Neural cell (in vitro differentiated cells): Measurements from ENCODE around the gene SMG1. TPM values are rescaled to one million over a fixed set of nuclear protein-coding genes. Genes with fewer than 3 reads are reported as not detected.
"Not testable (repeated sequence)": the region's sequence is repeated elsewhere in the genome, so short reads cannot be mapped to it uniquely, and the experiment has no call there.

Experiments
- H2AFZ ChIP-seq: fragments of 200-600, 300-800 bp; sonication (generic), shearing (Covaris generic); 2 replicates; pipeline ENCODE4 v1.6.0; 2014; ENCODE audit warnings: low read depth, mild to moderate bottlenecking, antibody characterized with exemption, low read length, moderate library complexity
- H3F3A ChIP-seq: fragments of 200-600 bp; shearing (Covaris generic); 2 replicates; pipeline ENCODE4 v1.6.1; 2016; ENCODE audit warnings: mild to moderate bottlenecking, moderate library complexity, mixed read lengths, antibody characterized with exemption, low read length; ENCODE audit not compliant: insufficient read depth, poor library complexity, severe bottlenecking
- H3K27ac ChIP-seq: fragments of 200-600, 300-800 bp; sonication (generic), shearing (Covaris generic); 2 replicates; pipeline ENCODE4 v1.5.1; 2014; ENCODE audit warnings: mild to moderate bottlenecking, low read length, moderate library complexity
- H3K27me3 ChIP-seq: fragments of 300-800, 200-600 bp; sonication (generic), shearing (Covaris generic); 2 replicates; pipeline ENCODE4 v1.6.0; 2014; ENCODE audit warnings: mild to moderate bottlenecking, low read depth, low read length, moderate library complexity; ENCODE audit not compliant: insufficient read depth
- H3K36me3 ChIP-seq: fragments of 300-800, 200-600 bp; sonication (generic), shearing (Covaris generic); 2 replicates; pipeline ENCODE4 v1.5.1; 2014; ENCODE audit warnings: mild to moderate bottlenecking, antibody characterized with exemption, low read length, moderate library complexity; ENCODE audit not compliant: insufficient read depth
- H3K4me2 ChIP-seq: fragments of 300-800, 200-600 bp; sonication (generic), shearing (Covaris generic); 2 replicates; pipeline ENCODE4 v1.6.0; 2014; ENCODE audit warnings: mild to moderate bottlenecking, low read length
- H3K4me3 ChIP-seq: fragments of 300-800, 200-600 bp; sonication (generic), shearing (Covaris generic); 2 replicates; pipeline ENCODE4 v1.5.1; 2014; ENCODE audit warnings: mild to moderate bottlenecking, low read length, moderate library complexity
- H3K79me2 ChIP-seq: fragments of 200-600 bp; shearing (Covaris generic); replicated peaks from 2 replicates; pipeline ENCODE4 v1.6.0; 2014; ENCODE audit warnings: mild to moderate bottlenecking, low read length, moderate library complexity; ENCODE audit not compliant: insufficient read depth
- H3K9ac ChIP-seq: fragments of 300-800, 200-600 bp; sonication (generic), shearing (Covaris generic); 2 replicates; pipeline ENCODE4 v1.6.1; 2016; ENCODE audit warnings: mild to moderate bottlenecking, low read length, mixed read lengths
- H3K9me2 ChIP-seq: fragments of 200-600 bp; shearing (Covaris generic); 2 replicates; pipeline ENCODE4 v1.6.1; 2016; ENCODE audit warnings: mild to moderate bottlenecking, low read length, mixed read lengths; ENCODE audit not compliant: insufficient read depth
- H3K9me3 ChIP-seq: fragments of 200-600, 300-800 bp; sonication (generic), shearing (Covaris generic); 2 replicates; pipeline ENCODE4 v1.6.1; 2016; ENCODE audit warnings: mild to moderate bottlenecking, mixed run types, low read length, moderate library complexity, mixed read lengths
- H4K20me1 ChIP-seq: fragments of 200-600 bp; shearing (Covaris generic); 2 replicates; pipeline ENCODE4 v1.6.1; 2016; ENCODE audit warnings: mild to moderate bottlenecking, mixed run types; ENCODE audit not compliant: insufficient read depth
- polyA plus RNA-seq: library from polyadenylated mRNA; depleted of rRNA; stranded (reverse); fragments of >200 nt; gene quantifications from 2 replicates; pipeline ENCODE4 v1.2.3, GENCODE V29; 2014

SMG1 gene
- polyA plus RNA-seq, 1 donor from 2014 or later = 26.3 TPM

- not testable (repeated sequence) for H3K27me3 ChIP-seq
Measured at GRCh38 chr16:18781232-18781631, 145.0 kb downstream of the SMG1 start.

GRCh38 chr16:18780460-18781026 is 145.7 kb downstream of the SMG1 start:
- not testable (repeated sequence) for H3K4me2 ChIP-seq

More at GRCh38 chr16:18781232-18781631, 145.0 kb downstream of the SMG1 start:
- not testable (repeated sequence) for H3K9ac ChIP-seq, H3K4me2 ChIP-seq, H3F3A ChIP-seq, H3K36me3 ChIP-seq, H3K79me2 ChIP-seq, H3K27ac ChIP-seq, H3K9me2 ChIP-seq, H3K9me3 ChIP-seq, H3K4me3 ChIP-seq, H2AFZ ChIP-seq
- peaks cover 15% of the 10 kb centered on the region for H4K20me1 ChIP-seq

GRCh38 chr16:18777664-18778063 is 148.5 kb downstream of the SMG1 start:
- not testable (repeated sequence) for H3K9me3 ChIP-seq, H3K9ac ChIP-seq, H3K4me2 ChIP-seq, H3K36me3 ChIP-seq, H3K27ac ChIP-seq, H3K9me2 ChIP-seq, H3F3A ChIP-seq, H3K27me3 ChIP-seq, H4K20me1 ChIP-seq, H3K79me2 ChIP-seq, H2AFZ ChIP-seq, H3K4me3 ChIP-seq

More at GRCh38 chr16:18780460-18781026, 145.7 kb downstream of the SMG1 start:
- H4K20me1 ChIP-seq, H3K27ac ChIP-seq, H3K36me3 ChIP-seq, H3F3A ChIP-seq, H2AFZ ChIP-seq, H3K9ac ChIP-seq, H3K4me3 ChIP-seq, H3K27me3 ChIP-seq, H3K9me3 ChIP-seq, H3K9me2 ChIP-seq, H3K79me2 ChIP-seq: not testable (repeated sequence)

- not testable (repeated sequence) for H4K20me1 ChIP-seq, H3K79me2 ChIP-seq, H3K9me3 ChIP-seq, H3F3A ChIP-seq, H3K27me3 ChIP-seq, H3K9ac ChIP-seq, H3K9me2 ChIP-seq, H3K4me2 ChIP-seq, H2AFZ ChIP-seq, H3K4me3 ChIP-seq, H3K36me3 ChIP-seq, H3K27ac ChIP-seq
Measured at GRCh38 chr16:18776334-18776733, 149.9 kb downstream of the SMG1 start.

GRCh38 chr16:18774651-18775050 is 151.6 kb downstream of the SMG1 start:
- H3K4me3 ChIP-seq, H3F3A ChIP-seq, H2AFZ ChIP-seq, H3K27me3 ChIP-seq, H3K27ac ChIP-seq, H3K9ac ChIP-seq, H4K20me1 ChIP-seq, H3K4me2 ChIP-seq, H3K79me2 ChIP-seq, H3K9me2 ChIP-seq, H3K36me3 ChIP-seq, H3K9me3 ChIP-seq: not testable (repeated sequence)

- not testable (repeated sequence) for H4K20me1 ChIP-seq, H3K4me3 ChIP-seq, H2AFZ ChIP-seq, H3K9me3 ChIP-seq, H3K79me2 ChIP-seq, H3K4me2 ChIP-seq, H3K36me3 ChIP-seq, H3K27me3 ChIP-seq, H3K9me2 ChIP-seq, H3F3A ChIP-seq, H3K9ac ChIP-seq, H3K27ac ChIP-seq
Measured at GRCh38 chr16:18772171-18772570, 154.0 kb downstream of the SMG1 start.

- not testable (repeated sequence) for H3K36me3 ChIP-seq, H3K4me3 ChIP-seq, H3K4me2 ChIP-seq, H3K27ac ChIP-seq, H3K9me3 ChIP-seq, H2AFZ ChIP-seq, H3F3A ChIP-seq, H3K79me2 ChIP-seq, H3K9me2 ChIP-seq, H3K27me3 ChIP-seq, H4K20me1 ChIP-seq, H3K9ac ChIP-seq
Measured at GRCh38 chr16:18770336-18770962, 155.8 kb downstream of the SMG1 start.

- not testable (repeated sequence) for H3K27ac ChIP-seq, H3F3A ChIP-seq, H3K27me3 ChIP-seq, H4K20me1 ChIP-seq, H3K4me2 ChIP-seq, H3K9ac ChIP-seq, H3K79me2 ChIP-seq, H3K9me2 ChIP-seq, H3K9me3 ChIP-seq, H3K36me3 ChIP-seq, H3K4me3 ChIP-seq, H2AFZ ChIP-seq
Measured at GRCh38 chr16:18767217-18767616, 159.0 kb downstream of the SMG1 start.
